CD4-positive, alpha-beta T cell treated with Interleukin-17A for 1 hour (primary cell): ENCODE measurements around the gene SLC24A4.

Source experiments
- DNase-seq: peaks from one replicate; pipeline ENCODE4 v3.0.0-alpha.2; 2020

Gene SLC24A4

GRCh38 chr14:92317511-92317910 is 5.5 kb upstream of the SLC24A4 start:
- no peak for DNase-seq

GRCh38 chr14:92321701-92322100 is 1.3 kb upstream of the SLC24A4 start:
- DNase-seq: no peak

GRCh38 chr14:92322516-92322915 is 449 bp upstream of the SLC24A4 start:
- DNase-seq: no peak

DNA sequence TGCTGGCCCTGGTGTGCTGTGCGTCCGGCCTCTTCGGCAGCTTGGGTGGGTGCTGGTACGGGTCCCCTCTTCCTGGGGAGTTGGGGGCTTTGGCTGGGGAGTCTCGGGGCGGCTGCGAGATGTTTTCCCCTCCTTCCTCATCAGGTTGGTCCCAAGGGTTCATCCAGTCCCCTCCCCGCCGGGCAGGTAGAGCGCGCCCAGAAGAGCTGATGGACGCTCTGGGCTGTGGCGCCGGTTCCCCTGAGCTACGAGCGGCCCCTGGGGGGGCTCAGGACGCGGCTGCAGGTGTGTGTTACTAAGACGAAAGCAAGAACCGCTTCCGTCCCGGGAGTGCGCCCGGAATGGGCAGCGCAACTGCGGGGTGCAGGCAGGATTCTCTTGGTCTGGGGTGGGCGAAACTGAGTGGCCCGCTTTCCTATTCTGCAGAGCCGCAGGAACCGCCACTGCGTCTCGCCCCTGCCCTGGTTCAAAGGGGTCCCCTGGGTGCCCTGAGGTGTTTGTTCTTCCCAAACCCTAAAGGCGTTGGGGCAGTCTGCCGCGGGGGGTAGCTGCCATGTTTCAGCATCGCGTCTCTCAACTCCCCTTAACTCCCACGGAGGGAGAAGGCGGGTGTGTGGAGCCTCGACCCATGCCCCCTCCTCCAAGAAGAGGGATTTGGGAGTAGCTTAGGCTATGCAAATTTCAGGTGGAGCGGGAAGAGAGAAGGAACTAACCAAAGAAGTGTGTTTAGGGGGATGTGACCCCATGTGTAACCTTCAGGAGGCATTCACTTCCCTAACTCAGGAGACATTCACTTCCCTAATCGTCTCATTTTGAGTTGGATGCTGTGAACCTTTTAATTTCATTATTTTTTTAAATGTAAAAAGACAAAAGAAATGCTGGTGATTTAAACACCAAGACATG is 1.2 kb downstream of the SLC24A4 start:
- no peak for DNase-seq

DNA sequence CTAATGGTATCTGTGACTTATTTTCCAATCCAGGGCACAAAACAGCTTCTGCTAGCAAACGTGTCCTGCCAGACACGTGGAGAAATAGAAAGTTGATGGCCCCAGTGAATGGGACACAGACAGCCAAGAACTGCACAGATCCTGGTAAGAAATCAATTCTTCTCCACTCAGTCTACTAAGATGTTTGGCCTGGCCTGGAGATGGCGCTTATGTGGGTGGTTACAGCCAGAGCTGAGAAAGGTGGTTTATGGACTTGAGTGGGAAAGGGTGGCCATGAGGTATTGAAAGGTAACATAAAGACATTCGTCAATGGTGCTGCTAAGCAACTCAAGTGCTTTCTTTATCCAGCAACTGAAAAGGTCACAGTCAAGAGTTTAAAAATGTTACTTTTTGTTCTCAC is 2.9 kb downstream of the SLC24A4 start:
- DNase-seq: no peak

GRCh38 chr14:92328664-92329255 is 5.8 kb downstream of the SLC24A4 start:
- no peak for DNase-seq

GRCh38 chr14:92334050-92334449 is 11.1 kb downstream of the SLC24A4 start:
- no peak for DNase-seq

- no peak for DNase-seq
Measured at GRCh38 chr14:92336363-92336762, 13.4 kb downstream of the SLC24A4 start.

DNA sequence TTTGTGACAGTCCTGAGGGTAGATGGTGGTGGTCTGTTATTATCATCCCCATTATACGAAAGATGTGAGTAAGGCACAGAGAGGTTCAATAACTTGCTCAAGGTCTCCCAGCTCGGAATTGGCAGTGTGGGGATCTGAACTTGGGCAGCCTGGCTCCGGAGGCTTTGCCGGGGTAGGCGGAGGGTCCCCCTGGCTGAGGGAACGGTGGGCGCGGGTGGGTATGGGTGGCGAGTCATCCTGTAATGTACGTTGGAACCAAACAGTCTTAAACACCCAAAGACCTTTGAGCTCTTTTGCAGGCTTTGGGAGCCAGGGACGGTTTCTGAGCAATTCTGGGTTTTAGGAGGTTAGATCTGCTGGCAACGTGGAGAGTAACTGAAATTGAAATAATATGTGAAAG is 16.5 kb downstream of the SLC24A4 start:
- DNase-seq: no peak

GRCh38 chr14:92340071-92340470 is 17.1 kb downstream of the SLC24A4 start:
- no peak for DNase-seq

DNA sequence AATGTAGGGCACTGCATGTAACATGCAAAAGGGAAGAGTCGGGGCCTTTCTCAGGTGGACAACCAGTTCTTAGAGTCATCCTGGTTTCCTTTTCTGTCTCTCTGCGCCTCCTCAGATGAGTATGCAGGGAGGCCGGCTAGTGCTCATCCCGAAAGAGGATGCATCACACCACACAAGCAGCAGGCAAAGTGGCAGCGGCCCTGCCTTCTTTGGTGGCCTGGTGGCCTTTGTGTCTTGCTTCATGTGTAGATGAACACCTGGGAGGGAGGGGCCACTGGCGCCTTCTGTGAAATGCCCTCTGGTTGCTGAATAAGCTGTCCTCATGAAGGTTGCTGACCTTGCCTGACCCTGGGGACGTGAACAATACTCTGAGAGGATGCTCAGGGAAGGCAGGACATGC is 18.0 kb downstream of the SLC24A4 start:
- DNase-seq: no peak

GRCh38 chr14:92341791-92342190 is 18.8 kb downstream of the SLC24A4 start:
- no peak for DNase-seq

DNA sequence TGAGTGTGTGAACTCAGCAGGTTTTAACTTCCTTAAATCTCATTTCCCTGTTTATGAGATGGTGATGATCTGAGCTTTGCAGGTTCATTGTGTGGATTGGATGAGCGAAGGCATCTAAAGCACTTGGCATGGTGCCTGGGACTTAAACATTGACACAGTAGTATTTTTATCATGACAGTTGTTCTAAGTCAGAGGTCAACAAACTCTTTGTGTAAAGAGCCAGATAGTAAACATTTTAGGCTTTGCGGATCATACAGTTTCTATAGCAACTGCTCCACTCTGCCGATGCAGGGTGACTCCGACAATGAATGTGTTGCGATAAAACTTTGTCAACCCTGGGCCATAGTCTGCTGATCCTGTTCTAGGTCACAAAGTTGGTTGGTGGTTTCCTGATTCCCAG is 25.2 kb downstream of the SLC24A4 start:
- no peak for DNase-seq

- DNase-seq: no peak
Measured at GRCh38 chr14:92351750-92352149, 28.8 kb downstream of the SLC24A4 start.

- DNase-seq: no peak
Measured at GRCh38 chr14:92352158-92352985, 29.4 kb downstream of the SLC24A4 start.

GRCh38 chr14:92353447-92353846 is 30.5 kb downstream of the SLC24A4 start:
- DNase-seq: no peak

GRCh38 chr14:92356677-92357076 is 33.7 kb downstream of the SLC24A4 start:
- DNase-seq: no peak

DNA sequence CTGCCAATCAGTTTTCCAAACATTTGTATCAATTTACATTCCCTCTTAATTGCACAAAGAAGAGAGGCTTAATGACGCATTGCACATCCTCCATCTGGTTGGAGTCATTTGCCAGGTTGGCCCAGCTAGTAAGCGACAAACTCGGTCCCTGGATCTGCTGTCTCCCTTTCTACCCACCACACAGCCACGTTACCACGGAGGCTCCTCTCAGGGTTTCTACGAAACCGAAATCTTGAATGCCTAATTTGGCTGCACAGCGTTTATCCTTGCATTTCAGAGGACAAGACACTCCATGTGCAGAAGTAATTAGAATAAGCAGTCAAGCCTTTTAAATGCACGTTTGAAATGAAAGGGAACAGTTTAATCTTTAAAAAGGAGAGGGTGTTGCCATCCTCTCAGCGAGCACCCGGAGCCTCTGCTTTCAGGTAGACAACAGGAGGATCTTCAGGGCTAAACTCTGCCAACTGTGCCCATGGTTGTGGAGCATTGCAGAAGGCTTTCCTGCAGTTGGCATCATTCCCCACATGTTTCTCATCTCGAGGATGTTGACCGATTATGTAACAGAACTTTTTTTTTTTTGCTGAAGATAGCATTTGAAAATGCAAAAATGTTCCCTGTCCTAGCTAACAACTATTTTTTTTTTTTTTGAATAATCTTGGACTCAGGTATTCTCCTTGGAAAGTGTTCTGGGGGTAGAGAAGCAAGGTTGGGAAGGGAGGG is 37.8 kb downstream of the SLC24A4 start:
- no peak for DNase-seq

- DNase-seq: no peak
Measured at GRCh38 chr14:92362781-92363235, 39.8 kb downstream of the SLC24A4 start.

DNA sequence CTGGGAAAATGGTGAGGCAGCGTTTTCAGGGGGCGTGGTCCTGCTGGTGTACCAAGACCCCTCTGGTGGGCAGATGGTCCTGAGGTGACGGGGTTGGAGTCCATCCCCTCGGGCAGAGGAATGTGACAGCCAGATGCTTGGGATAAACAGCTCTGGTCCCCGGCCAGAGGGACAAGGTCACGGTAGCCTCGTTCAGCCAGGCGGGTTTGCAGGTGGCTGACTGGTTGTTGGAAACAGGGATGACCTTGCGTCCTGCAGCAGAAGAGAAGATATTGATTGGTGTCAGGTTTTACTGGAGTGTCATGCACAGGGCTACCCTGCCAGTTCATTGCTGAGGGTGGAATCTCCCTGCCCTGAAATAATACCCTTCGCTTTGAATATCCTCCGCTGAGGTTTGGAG is 43.3 kb downstream of the SLC24A4 start:
- DNase-seq: no peak

DNA sequence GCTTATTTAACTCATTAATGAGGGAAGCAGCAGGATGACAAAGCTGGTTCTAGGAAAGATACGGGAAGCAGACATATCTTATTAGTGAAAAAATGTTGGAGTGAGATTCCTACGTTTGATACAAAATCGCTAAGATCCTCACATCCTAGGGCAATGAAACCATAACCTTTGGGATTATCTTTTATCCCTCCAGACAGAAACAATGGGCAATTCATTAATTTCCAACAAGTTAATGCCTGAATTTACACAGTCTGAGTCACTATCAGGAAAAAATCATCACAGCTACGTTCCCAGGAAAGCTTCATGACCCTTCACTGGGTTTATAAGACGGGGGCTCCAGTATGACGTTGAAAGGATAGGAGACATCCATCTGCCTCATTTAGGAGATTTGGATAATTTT is 45.0 kb downstream of the SLC24A4 start:
- no peak for DNase-seq

DNA sequence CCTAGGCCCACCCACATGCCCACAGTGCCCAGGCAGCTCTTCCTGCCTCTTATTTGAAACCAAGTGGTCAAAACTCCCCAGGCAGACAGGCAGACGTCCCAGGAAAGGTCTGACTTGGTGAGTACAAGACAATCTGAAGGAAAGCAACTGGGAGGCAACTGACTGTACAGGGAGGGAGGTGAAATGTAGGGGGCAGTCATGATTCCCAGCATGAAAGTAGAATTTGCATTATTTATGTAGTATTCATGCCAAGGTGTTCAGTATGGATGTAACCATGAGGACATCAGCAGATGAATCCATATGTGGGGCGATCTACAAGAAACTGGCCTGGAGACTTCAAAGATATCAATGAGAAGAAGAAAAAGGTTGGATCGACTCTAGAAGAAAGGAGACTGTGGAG is 46.1 kb downstream of the SLC24A4 start:
- DNase-seq: no peak

DNA sequence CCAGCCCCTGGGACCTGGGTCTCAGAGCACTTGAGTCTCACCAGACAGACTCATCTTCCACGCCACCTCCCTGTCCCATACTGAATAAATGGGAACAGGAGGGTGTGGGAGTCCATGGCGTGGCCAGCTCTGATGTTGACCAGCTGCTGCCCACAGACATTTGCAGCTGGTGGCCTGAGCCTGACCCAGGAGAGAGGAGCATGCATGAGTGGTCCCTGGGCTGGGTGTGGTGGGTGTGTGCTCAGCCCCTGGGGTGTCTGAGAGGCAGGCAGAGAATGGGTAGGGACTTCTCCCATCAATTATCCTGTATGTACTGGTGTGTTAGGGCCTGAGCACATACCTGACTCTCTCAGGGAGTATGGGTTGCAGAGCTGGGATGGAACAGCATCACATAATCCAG is 49.3 kb downstream of the SLC24A4 start:
- DNase-seq: no peak
